ENCODE results near the gene INS.
"Not testable (repeated sequence)": the region's sequence is repeated elsewhere in the genome, so short reads cannot be mapped to it uniquely, and the experiment has no call there.

Gene INS

GRCh38 chr11:2180789-2181370 is 19.9 kb upstream of the INS start:
- no peak for DNase-seq

GRCh38 chr11:2180347-2180746 is 19.3 kb upstream of the INS start:
- no peak for DNase-seq

GRCh38 chr11:2179516-2179915 is 18.5 kb upstream of the INS start:
- no peak for DNase-seq

- DNase-seq: no peak
These were observed 18.0 kb upstream of the INS start for GRCh38 chr11:2178906-2179494.

GRCh38 chr11:2178055-2178773 is 17.2 kb upstream of the INS start:
- not testable (repeated sequence) for DNase-seq

- DNase-seq: no peak
These were observed 16.1 kb upstream of the INS start for GRCh38 chr11:2177076-2177475.

- no peak for DNase-seq
These were observed 15.4 kb upstream of the INS start for GRCh38 chr11:2176389-2176900.

GRCh38 chr11:2175659-2176058 is 14.7 kb upstream of the INS start:
- no peak for DNase-seq

- no peak for DNase-seq
These were observed 13.4 kb upstream of the INS start for GRCh38 chr11:2174361-2174760.

- no peak for DNase-seq
These were observed 12.8 kb upstream of the INS start for GRCh38 chr11:2173761-2174160.

GRCh38 chr11:2173150-2173693 is 12.2 kb upstream of the INS start:
- DNase-seq: no peak

- no peak for DNase-seq
These were observed 11.7 kb upstream of the INS start for GRCh38 chr11:2172676-2173075.

GRCh38 chr11:2171591-2172003 is 10.6 kb upstream of the INS start, which contains the start of gene TH:
Gene TH (minus strand): TSS chr11:2171815. CDS start chr11:2171786, 29 bp downstream.
- no peak for DNase-seq

GRCh38 chr11:2169626-2170570 is 8.9 kb upstream of the INS start:
- no peak for DNase-seq

GRCh38 chr11:2169005-2169378 is 8.0 kb upstream of the INS start:
- DNase-seq: no peak

- DNase-seq: no peak
These were observed 7.4 kb upstream of the INS start for GRCh38 chr11:2168286-2169004.

GRCh38 chr11:2167141-2168045 is 6.4 kb upstream of the INS start:
- no peak for DNase-seq

GRCh38 chr11:2166091-2166851 is 5.3 kb upstream of the INS start:
- DNase-seq: peak; percentile 16 to 19

- DNase-seq: no peak
These were observed 4.6 kb upstream of the INS start for GRCh38 chr11:2165571-2165970.

Measured in activated CD4-positive, alpha-beta T cell treated with anti-CD3 and anti-CD28 coated beads, Interleukin-2, amount 50 U/mL, for 4 hours (primary cell).